Mesenchymal stem cell (in vitro differentiated cells and primary cell): ENCODE data around the gene EEF2.
A peak's percentile ranks its signal among the peaks of the same experiment; 100 is the strongest.
"Not testable (repeated sequence)": the region's sequence is repeated elsewhere in the genome, so short reads cannot be mapped to it uniquely, and the experiment has no call there.

Source experiments
- DNase-seq: peaks from one replicate; pipeline ENCODE4 v3.0.0-alpha.2; 2013
- H2AFZ ChIP-seq: one replicate; pipeline ENCODE4 v1.6.1; 2013; ENCODE audit warnings: low read depth, mild to moderate bottlenecking, control low read depth, inconsistent platforms, low read length, moderate library complexity
- H2AK5ac ChIP-seq: 2 replicates; pipeline ENCODE4 v1.6.1; 2013; ENCODE audit warnings: low read length, moderate library complexity, mild to moderate bottlenecking, inconsistent platforms; ENCODE audit not compliant: severe bottlenecking
- H2BK120ac ChIP-seq: one replicate; pipeline ENCODE4 v1.6.1; 2013; ENCODE audit warnings: low read depth, mild to moderate bottlenecking, inconsistent platforms, low read length, moderate library complexity
- H2BK12ac ChIP-seq, 2 experiments: one replicate each; pipeline ENCODE4 v1.6.1; 2013; ENCODE audit warnings: inconsistent platforms in 2 of 2, low read length in 2 of 2, mild to moderate bottlenecking in 2 of 2, moderate library complexity in 2 of 2, control low read depth in 1 of 2
- H2BK15ac ChIP-seq: one replicate; pipeline ENCODE4 v1.6.1; 2013; ENCODE audit warnings: mild to moderate bottlenecking, low read depth, inconsistent platforms; ENCODE audit not compliant: poor library complexity, severe bottlenecking
- H2BK5ac ChIP-seq: 2 replicates; pipeline ENCODE4 v1.6.1; 2013; ENCODE audit warnings: low read depth, mild to moderate bottlenecking, low read length, control low read depth, inconsistent platforms; ENCODE audit not compliant: poor library complexity, severe bottlenecking
- H3K14ac ChIP-seq, 2 experiments: one replicate each; pipeline ENCODE4 v1.6.1; 2013; ENCODE audit warnings: inconsistent platforms in 2 of 2, low read length in 2 of 2, control low read depth in 1 of 2, mild to moderate bottlenecking in 1 of 2, moderate library complexity in 1 of 2
- H3K18ac ChIP-seq, 2 experiments: one replicate each; pipeline ENCODE4 v1.6.1; 2013; ENCODE audit warnings: inconsistent platforms in 2 of 2, low read length in 2 of 2, control low read depth in 1 of 2, low read depth in 1 of 2, mild to moderate bottlenecking in 1 of 2
- H3K23ac ChIP-seq, 2 experiments: one replicate each; pipeline ENCODE4 v1.6.1; 2013; ENCODE audit warnings: inconsistent platforms in 2 of 2, low read length in 2 of 2, mild to moderate bottlenecking in 2 of 2, moderate library complexity in 2 of 2, control low read depth in 1 of 2
- H3K27ac ChIP-seq: 2 replicates; pipeline ENCODE4 v1.5.1; 2013; ENCODE audit warnings: mild to moderate bottlenecking, moderate library complexity, low read length, control low read depth, inconsistent platforms; ENCODE audit not compliant: poor library complexity, severe bottlenecking
- H3K27me3 ChIP-seq, 2 experiments: 2 replicates each; pipeline versions ENCODE4 v1.6.1 to v1.7.0; 2013; ENCODE audit warnings: low read length in 2 of 2, mild to moderate bottlenecking in 2 of 2, moderate library complexity in 2 of 2, control low read depth in 1 of 2, inconsistent platforms in 1 of 2; ENCODE audit not compliant: control insufficient read depth in 1 of 2, insufficient read depth in 1 of 2
- H3K36me3 ChIP-seq, 2 experiments: 2 replicates each; pipeline versions ENCODE4 v1.6.1 to v1.7.0; 2013; ENCODE audit warnings: low read length in 2 of 2, control low read depth in 1 of 2, inconsistent platforms in 1 of 2, low read depth in 1 of 2, mild to moderate bottlenecking in 1 of 2; ENCODE audit not compliant: insufficient read depth in 2 of 2, control insufficient read depth in 1 of 2
- H3K4ac ChIP-seq, 2 experiments: one replicate each; pipeline ENCODE4 v1.6.1; 2013; ENCODE audit warnings: inconsistent platforms in 2 of 2, low read length in 2 of 2, mild to moderate bottlenecking in 2 of 2, moderate library complexity in 2 of 2, control low read depth in 1 of 2, low read depth in 1 of 2
- H3K4me1 ChIP-seq: 2 replicates; pipeline ENCODE4 v1.6.1; 2013; ENCODE audit warnings: low read depth, low read length, control low read depth; ENCODE audit not compliant: control insufficient read depth, insufficient read depth
- H3K4me2 ChIP-seq: 2 replicates; pipeline ENCODE4 v1.6.1; 2013; ENCODE audit warnings: low read length, mild to moderate bottlenecking, inconsistent platforms; ENCODE audit not compliant: poor library complexity, severe bottlenecking
- H3K4me3 ChIP-seq, 2 experiments: 2 replicates each; pipeline versions ENCODE4 v1.5.1 to v1.7.0; 2013; ENCODE audit warnings: low read length in 2 of 2, mild to moderate bottlenecking in 2 of 2, control low read depth in 1 of 2, low read depth in 1 of 2; ENCODE audit not compliant: insufficient read depth in 1 of 2
- H3K79me1 ChIP-seq: replicated peaks from 2 replicates; pipeline ENCODE4 v1.6.1; 2013; ENCODE audit warnings: mild to moderate bottlenecking, control low read depth, low read length, inconsistent platforms; ENCODE audit not compliant: poor library complexity, severe bottlenecking
- H3K9ac ChIP-seq: 2 replicates; pipeline ENCODE4 v1.7.0; 2013; ENCODE audit warnings: mild to moderate bottlenecking, low read length, moderate library complexity
- H3K9me3 ChIP-seq: 2 replicates; pipeline ENCODE4 v1.7.0; 2013; ENCODE audit warnings: mild to moderate bottlenecking, low read length; ENCODE audit not compliant: control insufficient read depth
- H4K8ac ChIP-seq: one replicate; pipeline ENCODE4 v1.6.1; 2013; ENCODE audit warnings: inconsistent platforms, mild to moderate bottlenecking, low read length, moderate library complexity
- H4K91ac ChIP-seq: one replicate; pipeline ENCODE4 v1.6.1; 2013; ENCODE audit warnings: mild to moderate bottlenecking, low read length, inconsistent platforms
- WGBS: methylation state at CpG from one replicate; pipeline ENCODE4 v1.1.7; 2013; ENCODE audit warnings: mixed read lengths; 5-methylcytosine and 5-hydroxymethylcytosine counted together

The EEF2 gene

DNA sequence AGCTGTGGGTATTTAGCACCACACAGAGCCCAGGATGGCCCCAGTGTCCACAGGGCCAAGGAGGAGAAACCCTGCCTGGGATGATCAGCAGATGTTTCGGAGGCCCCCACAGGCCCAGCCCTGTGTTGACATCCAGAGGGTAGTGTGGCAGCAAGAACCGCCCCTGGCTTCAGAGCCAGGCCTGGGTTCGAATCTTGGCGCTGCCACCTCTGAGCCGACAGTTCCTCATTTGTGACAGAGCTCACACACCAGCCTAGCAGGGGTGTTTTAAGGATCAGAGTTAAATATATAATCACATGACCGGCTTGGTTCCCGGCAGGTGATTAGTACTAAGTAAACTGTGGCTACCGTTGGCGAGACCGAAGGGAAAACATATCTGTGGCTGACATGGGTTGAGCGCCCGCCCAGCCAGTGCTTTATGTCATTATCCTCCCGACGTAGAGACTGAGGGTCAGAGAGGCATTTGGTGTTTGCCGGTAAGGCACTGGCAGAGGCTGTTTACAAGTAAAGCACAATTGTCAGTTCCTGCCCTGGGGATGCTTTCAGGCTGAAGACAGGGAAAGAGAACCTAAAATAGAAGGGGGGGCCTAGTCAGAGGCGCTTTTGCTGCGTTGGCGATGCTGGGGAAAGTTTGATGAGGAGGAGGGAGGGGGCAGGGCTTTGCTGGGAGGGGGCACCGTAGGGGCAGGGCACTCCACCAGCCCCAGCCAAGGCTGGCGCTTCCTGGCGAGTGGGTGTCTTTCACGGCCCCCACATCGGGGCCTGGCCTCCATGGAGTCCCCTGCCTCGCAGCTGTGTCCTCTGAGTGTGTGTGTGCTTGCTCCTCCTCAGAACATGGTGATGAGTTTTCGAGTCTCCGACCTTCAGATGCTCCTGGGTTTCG, 27.1 kb upstream of the EEF2 start:
- Histone ChIP-seq H2BK120ac (no peak overlapping the region), H2BK5ac (no peak overlapping the region), H3K36me3 (peaks cover 32 to 73% of the 10 kb centered on the region in 2 experiments), H3K14ac (no peak overlapping the region), H3K27me3 (no peaks in the 10 kb centered on the region), H2AFZ (no peak overlapping the region), H3K4me2 (no peak overlapping the region), H3K27ac (no peak overlapping the region), H3K18ac (no peak overlapping the region), H2BK12ac (no peak overlapping the region), H2BK15ac (no peak overlapping the region), H3K79me1 (peaks cover 44% of the 10 kb centered on the region), H4K91ac (no peak overlapping the region), H4K8ac (no peak overlapping the region), H3K4me3 (no peak overlapping the region), H3K23ac (no peak overlapping the region), H3K9me3 (no peaks in the 10 kb centered on the region), H3K4ac (no peak overlapping the region), H2AK5ac (no peak overlapping the region), H3K9ac (no peak overlapping the region), H3K4me1 (peaks cover 59% of the 10 kb centered on the region)
- WGBS = 95% methylated on average over 27 of the region's 27 CpGs
- no peak for DNase-seq

DNA sequence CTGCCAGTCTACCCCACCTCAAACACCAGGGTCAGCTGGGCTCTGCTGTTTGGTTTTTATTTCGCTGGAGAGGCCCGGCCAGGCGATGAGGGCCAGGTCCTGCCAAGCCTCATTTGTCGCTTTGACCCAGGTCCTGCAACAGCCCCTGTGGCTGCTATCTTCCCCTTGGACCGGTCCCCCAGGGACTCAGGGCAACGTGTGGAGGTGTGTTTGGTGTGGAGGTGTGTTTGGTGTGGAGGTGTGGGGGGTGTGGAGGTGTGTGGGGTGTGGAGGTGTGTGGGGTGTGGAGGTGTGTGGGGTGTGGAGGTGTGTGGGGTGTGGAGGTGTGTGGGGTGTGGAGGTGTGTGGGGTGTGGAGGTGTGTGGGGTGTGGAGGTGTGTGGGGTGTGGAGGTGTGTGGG, 26.2 kb upstream of the EEF2 start:
- H3K4me3 ChIP-seq, H2BK120ac ChIP-seq, H3K27me3 ChIP-seq, H3K23ac ChIP-seq, H4K8ac ChIP-seq, H3K4ac ChIP-seq, H2BK5ac ChIP-seq, H3K9me3 ChIP-seq, H3K4me2 ChIP-seq, H3K27ac ChIP-seq, H2AK5ac ChIP-seq, H3K14ac ChIP-seq, H2BK15ac ChIP-seq, DNase-seq, H2AFZ ChIP-seq, H4K91ac ChIP-seq, H3K9ac ChIP-seq, H3K18ac ChIP-seq: not testable (repeated sequence)
- WGBS = 88% methylated on average over 6 of the region's 6 CpGs
- Histone ChIP-seq H3K4me1 (peaks cover 53% of the 10 kb centered on the region), H3K79me1 (peaks cover 42% of the 10 kb centered on the region), H2BK12ac (peak overlapping the region in 1 of 2 experiments; percentile 17), H3K36me3 (peaks cover 31 to 64% of the 10 kb centered on the region in 2 experiments)

DNA sequence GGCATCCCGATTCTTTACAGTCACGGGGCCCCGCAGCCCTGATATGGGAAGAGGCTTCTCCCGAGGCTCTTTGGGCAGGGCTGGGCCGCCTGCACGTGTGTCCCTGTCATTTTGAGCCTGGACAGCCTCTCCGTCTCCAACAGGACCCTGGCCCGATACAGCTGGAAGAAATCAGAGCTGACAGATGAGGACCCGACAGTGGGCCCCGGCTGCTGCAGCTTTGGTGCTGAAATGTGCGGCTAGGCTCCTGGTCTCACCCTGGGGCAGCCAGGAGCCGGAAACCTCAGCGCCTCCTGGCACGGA, 25.5 kb upstream of the EEF2 start:
- no peak overlapping the region for H3K9ac ChIP-seq
- peaks cover 27 to 57% of the 10 kb centered on the region in 2 experiments for H3K36me3 ChIP-seq
- H4K8ac ChIP-seq = no peak overlapping the region
- no peak overlapping the region for H2AFZ ChIP-seq
- peaks cover 40% of the 10 kb centered on the region for H3K79me1 ChIP-seq
- no peak overlapping the region for H3K23ac ChIP-seq
- 55% methylated on average over 13 of the region's 14 CpGs for WGBS
- no peak overlapping the region for H3K4me3 ChIP-seq
- H3K18ac ChIP-seq = no peak overlapping the region
- no peak overlapping the region for H2BK120ac ChIP-seq
- peaks cover 47% of the 10 kb centered on the region for H3K4me1 ChIP-seq
- no peak overlapping the region for H3K4ac ChIP-seq
- no peak overlapping the region for H3K14ac ChIP-seq
- H3K4me2 ChIP-seq = no peak overlapping the region
- H2BK15ac ChIP-seq = no peak overlapping the region
- H2BK12ac ChIP-seq = peak overlapping the region in 1 of 2 experiments; percentile 15
- H2BK5ac ChIP-seq = no peak overlapping the region
- H4K91ac ChIP-seq = no peak overlapping the region
- no peak overlapping the region for H3K27ac ChIP-seq
- no peaks in the 10 kb centered on the region for H3K27me3 ChIP-seq
- H2AK5ac ChIP-seq = no peak overlapping the region
- no peaks in the 10 kb centered on the region for H3K9me3 ChIP-seq
- DNase-seq = no peak

DNA sequence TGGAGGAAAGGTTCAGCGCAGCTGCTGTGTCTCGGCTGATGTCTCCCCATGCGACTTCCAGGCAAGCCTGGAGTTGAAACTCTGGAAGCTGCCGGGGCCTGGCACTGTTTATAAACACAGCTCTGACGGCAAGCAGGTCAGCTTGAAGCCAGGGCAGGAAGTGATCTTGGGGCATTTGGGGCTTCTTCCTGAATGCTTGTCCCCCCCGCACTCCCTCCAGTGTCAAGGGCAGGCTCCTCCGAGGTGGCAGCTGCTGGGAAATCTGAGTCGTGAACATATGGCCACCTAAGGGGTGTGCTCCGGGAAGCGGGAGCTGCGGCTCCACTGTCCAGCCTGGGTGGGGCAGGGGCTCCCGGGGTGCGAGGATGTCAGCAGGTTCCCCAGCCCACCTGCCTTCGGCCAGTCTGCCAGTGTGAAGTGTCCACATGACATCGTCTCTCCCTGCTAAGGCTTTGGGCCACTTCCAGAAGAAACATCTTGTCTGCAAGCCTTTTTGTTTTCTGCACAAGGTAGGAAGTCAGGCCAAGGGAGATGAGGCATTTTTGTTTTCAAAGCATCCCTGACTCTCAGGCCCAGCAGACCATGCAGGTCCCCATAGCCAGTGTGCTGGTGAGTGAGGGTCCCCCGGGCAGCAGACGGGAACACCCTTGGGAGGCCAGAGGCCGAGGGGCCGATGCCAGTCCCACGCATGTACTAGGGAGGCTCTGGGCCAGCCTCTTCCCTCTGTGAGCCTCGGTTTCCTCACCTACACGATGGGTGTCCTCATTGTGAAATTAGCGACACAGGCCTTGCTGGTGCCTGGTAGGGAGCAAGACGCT, 24.9 kb upstream of the EEF2 start:
- peak overlapping the region in 1 of 2 experiments; percentile 15 for H2BK12ac ChIP-seq
- peak overlapping the region in 1 of 2 experiments; percentile 35 for H3K23ac ChIP-seq
- H3K9me3 ChIP-seq = no peaks in the 10 kb centered on the region
- no peak overlapping the region for H2AK5ac ChIP-seq
- H3K14ac ChIP-seq = no peak overlapping the region
- peaks cover 26 to 51% of the 10 kb centered on the region in 2 experiments for H3K36me3 ChIP-seq
- H3K4ac ChIP-seq = no peak overlapping the region
- no peak overlapping the region for H3K27ac ChIP-seq
- H3K79me1 ChIP-seq = peaks cover 40% of the 10 kb centered on the region
- H4K8ac ChIP-seq = no peak overlapping the region
- no peak overlapping the region for H4K91ac ChIP-seq
- peaks cover 42% of the 10 kb centered on the region for H3K4me1 ChIP-seq
- H3K18ac ChIP-seq = peak overlapping the region in 1 of 2 experiments; percentile 26
- H3K27me3 ChIP-seq = no peaks in the 10 kb centered on the region
- H3K9ac ChIP-seq = peak overlapping the region; percentile 82
- peak overlapping the region in 1 of 2 experiments; percentile 14 for H3K4me3 ChIP-seq
- H2AFZ ChIP-seq = no peak overlapping the region
- H3K4me2 ChIP-seq = no peak overlapping the region
- WGBS = 53% methylated on average over 24 of the region's 24 CpGs
- no peak overlapping the region for H2BK5ac ChIP-seq
- H2BK120ac ChIP-seq = no peak overlapping the region
- H2BK15ac ChIP-seq = no peak overlapping the region
- peak; percentile 72 for DNase-seq
